Jurkat, Clone E6-1 (cell line): ENCODE data around the gene FAM83B.

ENCODE experiments used
- DNase-seq: peaks from one replicate; pipeline ENCODE4 v3.0.0-alpha.2; 2011; ENCODE audit warnings: low read depth, low spot score
- H3K4me3 ChIP-seq: 2 replicates; pipeline ENCODE4 v1.5.1; 2011; ENCODE audit warnings: mild to moderate bottlenecking, low read length, control low read depth, moderate library complexity

FAM83B gene

DNA sequence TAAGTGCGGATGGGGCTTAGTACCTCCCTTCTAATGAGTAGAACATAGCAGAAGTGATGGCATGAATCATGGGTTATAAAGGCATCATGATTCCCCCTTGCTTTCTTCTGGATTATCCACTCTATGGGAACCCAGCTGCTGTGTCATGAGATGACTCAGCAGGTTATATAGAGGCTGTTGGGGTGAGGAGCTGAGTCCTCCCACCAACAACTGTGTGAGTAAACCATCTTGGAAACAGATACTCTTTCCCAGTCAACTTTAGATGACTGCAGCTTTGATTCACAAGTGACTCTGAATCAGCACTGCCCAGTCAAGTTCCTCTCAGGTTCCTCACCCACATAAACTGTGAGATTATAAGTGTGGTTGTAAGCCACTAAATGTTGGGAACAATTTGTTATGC is 46.3 kb downstream of the FAM83B start:
- no peak overlapping the region for H3K4me3 ChIP-seq
- no peak for DNase-seq

DNA sequence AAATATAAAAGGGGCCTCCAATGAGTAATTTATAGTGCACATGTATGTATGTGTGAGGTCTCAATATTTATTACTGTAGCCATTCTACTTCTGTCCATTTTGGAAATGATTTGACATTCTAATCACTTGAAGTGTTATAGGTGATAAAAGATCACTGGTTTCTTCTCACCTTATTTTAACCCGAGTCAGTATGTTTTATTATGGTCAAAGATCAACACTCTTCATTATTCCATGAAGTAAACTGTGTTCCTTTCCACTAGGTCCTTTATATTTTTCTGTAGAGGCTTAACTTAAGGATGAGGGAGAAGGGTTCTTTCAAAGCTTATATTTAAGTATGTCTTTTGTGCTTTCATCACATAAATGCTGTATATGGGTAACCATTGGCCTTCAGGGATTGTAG is 47.2 kb downstream of the FAM83B start:
- no peak overlapping the region for H3K4me3 ChIP-seq
- DNase-seq = no peak

DNA sequence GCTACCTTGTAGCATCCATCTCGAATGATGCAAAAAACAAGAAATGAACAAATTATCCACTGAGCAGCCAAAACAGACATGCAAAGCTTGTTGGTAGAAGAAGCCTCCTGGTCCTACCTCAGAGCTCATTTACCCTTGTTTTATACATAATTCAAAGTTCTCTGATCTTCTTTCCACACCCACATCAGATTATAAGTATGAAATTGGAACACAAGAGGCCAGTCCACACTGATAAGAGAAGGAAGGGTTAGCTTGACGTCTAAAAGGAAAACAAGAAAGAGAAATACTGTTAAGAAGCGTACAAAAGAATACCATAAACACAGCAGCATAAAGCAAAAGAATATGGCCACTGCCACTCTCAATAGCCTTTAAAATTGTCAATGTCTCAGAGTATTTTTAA is 49.7 kb downstream of the FAM83B start:
- no peak for DNase-seq
- no peak overlapping the region for H3K4me3 ChIP-seq

DNA sequence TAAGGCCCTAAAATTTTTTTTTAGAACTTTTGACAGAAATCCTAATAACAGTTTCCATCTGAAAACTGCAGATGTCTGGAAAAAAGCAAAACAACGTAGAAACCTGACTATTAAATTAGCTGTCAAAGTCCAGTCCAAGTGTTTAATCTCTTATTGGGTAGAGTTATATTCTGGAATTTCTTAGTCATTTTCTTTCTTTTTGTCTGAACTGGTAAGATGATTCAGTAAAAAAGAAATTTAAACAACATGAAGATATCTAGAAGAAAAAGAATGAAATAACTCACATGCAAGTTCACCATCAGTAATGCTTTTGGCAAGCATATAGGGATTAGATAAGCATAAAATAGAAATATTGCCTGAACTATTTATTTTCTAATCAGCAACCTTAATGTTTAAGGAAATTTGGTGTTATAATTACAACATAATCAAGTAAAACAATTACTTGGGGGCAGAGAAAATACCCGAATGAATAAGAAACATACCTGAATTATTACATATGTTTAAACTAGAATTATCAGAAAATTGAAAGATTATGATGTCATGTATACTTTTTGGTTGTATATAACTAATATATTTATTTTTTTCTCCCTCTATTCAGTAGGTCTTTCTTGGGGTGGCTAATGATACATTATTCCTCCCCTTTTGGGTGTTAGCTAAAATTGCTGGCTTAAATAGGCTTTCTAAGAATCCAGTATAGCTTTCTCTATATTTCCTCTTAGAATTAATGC is 51.1 kb downstream of the FAM83B start:
- DNase-seq = no peak
- no peak overlapping the region for H3K4me3 ChIP-seq

DNA sequence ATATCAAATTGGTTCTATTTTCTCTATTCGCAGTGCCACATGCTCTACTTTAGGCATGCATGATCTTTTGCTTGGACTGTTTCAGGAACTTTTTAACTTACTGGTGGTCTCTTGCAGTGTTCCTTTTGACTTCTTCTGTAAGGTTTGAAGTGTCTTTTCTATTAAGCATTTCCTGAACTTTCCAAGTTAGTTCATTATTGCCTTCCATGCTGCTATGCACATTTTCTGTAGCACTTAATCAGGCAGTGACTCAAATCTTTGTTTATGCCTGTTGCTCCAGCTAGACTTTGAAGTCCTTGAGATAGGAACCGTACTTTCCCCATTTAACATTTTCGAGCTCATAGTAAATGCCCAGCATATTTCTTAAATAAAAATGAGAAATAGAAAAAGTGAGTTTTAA is 52.2 kb downstream of the FAM83B start:
- DNase-seq = no peak
- no peak overlapping the region for H3K4me3 ChIP-seq

DNA sequence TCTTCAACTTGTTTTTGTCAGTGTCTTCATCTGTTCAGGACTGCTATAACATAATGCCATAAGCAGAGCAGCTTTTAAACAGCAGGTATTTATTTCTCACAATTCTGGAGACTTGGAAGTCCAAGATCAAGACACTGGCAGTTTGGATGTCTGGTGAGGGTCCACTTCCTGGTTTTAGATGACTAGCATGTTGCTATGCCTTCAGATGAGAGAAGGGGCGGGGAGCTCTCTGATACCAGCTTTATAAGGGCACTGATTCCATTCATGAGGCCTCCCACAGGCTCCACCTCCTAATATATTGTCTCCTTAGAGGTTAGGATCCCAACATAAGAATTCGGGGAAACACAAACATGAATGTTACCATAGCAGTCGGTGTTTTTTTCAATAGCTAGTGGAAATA is 52.9 kb downstream of the FAM83B start:
- H3K4me3 ChIP-seq = no peak overlapping the region

DNA sequence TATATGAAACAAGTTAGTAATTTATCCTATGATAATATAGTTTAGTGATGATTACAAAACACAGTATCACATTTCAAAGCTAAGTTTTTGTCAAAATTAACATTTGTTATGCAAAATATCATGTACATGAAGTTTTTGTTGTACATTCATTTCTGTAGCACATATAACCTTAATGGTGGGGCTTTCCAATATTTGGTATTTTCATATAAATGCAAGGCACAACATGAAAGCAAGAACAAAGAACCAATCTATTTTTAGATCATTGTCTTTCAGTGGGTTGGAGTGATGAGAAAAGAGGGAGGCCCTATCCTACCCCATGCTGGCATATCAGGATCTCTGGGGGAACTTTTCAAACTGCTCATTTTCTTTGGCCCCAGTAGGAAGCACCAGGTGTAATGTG is 53.4 kb downstream of the FAM83B start:
- no peak overlapping the region for H3K4me3 ChIP-seq
- no peak for DNase-seq

More for the DNA sequence above, 52.9 kb downstream of the FAM83B start:
- DNase-seq = no peak

DNA sequence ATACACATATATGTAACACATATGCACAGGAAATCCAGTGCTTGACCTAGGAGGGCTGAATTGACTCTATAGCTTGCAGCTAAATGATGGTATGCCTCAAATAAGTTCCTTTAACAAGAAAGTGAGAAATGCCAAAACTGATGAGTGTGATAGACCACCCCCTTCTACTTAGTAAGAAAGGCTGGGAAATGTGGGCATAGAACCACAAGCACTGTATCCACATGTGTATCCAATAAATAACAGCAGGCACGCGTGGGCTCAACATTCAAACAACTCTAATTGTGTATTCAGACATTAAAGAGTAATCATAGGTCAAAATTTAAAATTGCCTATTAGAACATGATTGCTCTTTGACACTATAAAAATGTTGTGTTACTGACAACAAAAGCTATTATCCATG is 54.1 kb downstream of the FAM83B start:
- DNase-seq = no peak
- no peak overlapping the region for H3K4me3 ChIP-seq

DNA sequence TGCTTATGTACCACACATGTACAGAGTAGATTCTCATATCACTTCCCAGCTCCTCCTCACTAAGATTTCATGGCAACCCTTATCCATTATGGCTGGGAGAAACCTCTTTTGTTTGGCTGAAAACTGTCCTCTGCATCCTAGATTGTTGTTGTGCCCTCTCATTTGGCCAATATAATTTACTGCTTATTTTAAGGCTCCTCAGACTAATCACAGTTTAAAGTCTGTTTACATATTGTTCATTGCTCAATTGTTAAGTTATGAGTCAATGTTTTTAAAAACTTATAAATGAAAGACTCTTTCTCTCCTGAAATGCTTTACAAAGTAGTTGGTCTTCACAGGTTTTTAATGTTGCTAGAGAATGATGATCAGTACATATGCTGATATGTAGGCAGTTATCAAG is 57.3 kb downstream of the FAM83B start:
- no peak for DNase-seq
- no peak overlapping the region for H3K4me3 ChIP-seq

DNA sequence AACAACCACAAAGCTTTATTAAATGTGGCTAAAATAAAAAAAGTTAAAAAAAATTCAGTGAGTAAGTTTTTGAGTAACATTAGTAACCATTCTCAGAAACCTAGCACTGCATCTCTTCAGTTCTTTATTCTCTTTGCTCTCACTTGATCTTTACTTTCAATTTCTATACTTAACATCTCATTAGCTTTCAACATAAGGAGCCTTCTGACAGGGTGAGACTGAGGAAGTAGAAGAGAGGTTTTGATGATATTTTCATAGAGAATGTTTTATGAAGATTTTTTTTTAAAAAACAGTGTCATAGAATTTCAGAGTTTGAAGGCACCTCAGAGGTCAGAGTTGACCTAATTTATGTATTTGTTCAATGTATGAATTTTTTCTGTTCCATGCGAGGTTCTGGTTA is 60.8 kb downstream of the FAM83B start:
- DNase-seq = no peak
- H3K4me3 ChIP-seq = no peak overlapping the region

DNA sequence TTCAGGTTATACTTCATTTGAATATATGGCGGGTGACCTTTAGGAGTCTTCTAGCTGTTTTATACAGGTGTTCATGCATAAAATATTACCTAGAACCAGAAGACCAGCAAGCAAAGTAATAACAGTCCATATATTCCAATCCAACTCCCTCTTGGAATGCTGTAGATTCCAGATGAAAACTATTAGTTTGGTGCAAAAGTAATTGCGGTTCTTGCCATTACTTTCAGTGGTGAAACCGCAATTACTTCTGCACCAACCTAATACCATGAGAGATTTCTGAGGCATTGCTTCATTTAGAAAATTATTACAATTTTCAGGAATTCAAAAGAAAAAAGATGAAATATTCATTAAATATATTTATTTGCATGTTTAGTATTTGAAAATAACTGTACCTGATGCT is 62.6 kb downstream of the FAM83B start:
- no peak for DNase-seq
- no peak overlapping the region for H3K4me3 ChIP-seq

DNA sequence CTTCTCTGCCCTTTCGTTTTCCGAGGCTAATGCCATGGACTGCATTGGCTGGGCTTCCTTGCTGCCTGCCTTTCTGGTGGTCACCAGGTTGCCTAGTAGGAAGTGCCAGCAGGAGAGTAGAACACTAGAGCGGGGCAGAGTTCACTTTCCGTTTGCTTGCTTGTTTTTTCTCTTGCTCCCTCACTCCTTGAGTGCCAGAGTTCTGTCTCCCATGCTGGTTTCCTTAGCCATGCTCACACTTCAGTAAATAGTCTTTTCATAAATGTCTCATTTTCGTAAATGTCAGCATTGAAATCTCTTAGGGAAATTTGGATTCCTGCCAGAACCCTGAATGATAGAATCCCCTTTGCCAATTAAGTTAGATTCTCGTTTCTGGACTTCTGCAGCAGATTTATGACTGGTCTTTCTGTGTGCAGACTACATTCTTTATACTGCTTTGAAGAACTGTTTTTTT is 63.9 kb downstream of the FAM83B start:
- H3K4me3 ChIP-seq = no peak overlapping the region
- no peak for DNase-seq

DNA sequence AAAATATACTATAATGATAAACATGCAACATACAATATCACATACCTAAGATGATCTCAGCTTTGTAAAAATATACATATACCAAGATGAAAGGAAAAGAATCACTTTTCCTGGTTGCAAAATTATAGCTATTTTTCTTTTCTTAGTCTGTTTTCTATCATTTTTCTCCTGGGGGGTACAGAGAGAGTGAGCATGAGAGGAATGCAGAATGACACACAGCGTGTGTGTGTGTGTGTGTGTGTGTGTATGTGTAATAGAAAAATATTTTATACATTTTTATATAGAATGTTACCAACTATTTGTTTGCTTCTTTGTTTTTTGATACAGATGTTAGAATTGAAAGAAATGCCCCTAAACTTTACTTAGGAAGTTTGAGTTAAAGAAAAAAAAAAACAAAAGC is 64.3 kb downstream of the FAM83B start:
- DNase-seq = no peak
- no peak overlapping the region for H3K4me3 ChIP-seq

DNA sequence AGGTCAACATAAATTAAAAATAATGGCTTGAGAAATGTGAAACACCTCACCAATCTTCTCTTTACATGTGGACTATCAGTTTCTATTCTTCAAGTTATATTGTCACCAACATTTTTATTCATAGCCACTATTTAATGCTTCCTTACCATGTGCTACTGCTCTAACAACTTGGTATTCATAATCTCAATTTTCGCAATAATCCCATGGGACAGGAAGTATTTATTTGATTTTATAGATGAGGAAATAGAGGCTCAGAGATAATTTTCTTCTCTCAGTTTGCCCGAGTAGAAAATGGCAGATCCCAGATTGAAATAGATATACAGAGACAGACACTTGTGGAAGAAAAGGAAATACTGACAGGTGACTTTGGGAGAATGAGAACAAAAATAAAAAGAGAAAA is 66.6 kb downstream of the FAM83B start:
- DNase-seq = no peak
- H3K4me3 ChIP-seq = no peak overlapping the region

DNA sequence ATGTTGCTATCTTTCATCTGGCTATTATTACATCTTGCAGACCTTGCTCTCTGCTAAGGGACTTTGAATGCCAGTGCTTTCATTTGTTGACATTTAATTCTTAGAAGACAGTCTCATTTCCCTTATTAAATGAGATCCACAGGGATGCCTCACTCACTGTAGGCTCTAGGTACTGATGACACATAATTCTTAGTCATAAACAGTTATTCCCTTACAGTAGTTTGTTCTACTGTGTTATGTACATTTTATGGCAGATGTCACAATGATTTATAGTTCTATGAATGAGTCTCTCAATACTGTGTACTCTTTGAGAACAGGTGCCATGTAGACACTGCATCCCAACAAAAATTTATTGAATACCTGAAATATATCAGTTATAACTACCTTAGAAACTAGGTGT is 70.3 kb downstream of the FAM83B start:
- DNase-seq = no peak
- H3K4me3 ChIP-seq = no peak overlapping the region

DNA sequence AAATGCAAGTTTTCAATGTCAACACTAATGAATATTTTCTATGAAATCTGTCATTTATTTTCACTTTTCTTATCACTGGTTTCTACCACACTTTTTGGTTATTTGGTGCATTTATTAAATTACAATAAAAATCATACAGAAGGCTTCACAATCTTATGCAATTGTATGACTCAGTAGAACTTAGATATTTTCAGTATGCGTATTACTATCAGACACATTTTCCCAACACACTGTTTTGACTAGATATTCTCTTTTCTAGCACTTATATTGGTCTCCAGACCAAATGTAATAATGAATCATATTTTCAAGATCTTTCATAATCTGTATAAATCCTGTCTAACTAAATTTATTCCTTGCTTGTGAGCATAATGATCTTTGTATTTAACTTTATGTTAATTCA is 74.1 kb downstream of the FAM83B start:
- DNase-seq = no peak
- no peak overlapping the region for H3K4me3 ChIP-seq

DNA sequence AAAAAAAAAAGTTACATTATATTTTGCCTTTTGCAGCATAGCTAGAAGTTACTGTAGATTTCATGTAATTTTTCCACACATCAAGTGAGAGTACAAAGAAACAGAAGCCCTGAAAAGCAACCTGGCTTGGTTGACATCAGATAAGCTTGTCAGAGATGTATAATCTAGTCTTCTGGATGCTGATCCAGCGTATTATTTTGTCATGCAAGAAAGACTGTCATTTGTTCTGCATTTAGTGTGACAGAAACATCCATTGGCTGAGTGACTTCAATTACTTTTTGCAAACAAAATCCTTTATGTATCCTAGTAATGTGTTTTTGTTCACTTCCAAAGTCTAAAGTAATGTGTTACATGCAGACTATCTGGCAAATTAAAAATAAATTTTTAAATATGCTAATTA is 75.3 kb downstream of the FAM83B start:
- no peak for DNase-seq
- H3K4me3 ChIP-seq = no peak overlapping the region

DNA sequence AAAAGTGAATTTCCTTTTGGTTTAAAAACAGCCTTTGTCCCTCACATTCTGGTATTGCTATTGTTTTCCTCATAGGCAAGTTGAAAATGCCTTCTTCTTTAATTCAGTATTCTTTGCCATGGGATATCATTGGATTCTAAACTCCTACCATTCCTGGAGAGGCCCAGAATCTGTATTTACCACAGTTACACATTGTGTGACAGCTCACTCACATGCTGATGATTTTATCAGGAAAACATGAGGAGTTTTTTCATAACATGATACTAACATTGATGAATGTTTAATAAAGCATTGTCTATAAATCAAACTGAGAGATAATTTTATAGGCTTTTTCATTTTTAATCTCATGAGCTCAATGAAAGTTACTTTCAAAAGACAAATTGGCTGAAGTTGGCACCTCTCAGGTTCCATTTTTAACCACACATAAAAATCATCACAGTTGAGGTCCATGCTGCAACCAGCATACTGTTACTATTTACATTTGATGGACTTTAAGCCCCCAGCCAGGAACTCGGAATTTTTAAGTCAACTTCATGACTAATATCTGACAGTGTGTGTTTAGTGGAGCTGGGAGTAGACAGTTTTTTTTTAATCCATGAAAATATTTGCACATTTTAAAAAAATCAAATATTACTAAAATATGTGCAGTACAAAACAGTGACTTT is 82.8 kb downstream of the FAM83B start:
- no peak for DNase-seq
- no peak overlapping the region for H3K4me3 ChIP-seq

DNA sequence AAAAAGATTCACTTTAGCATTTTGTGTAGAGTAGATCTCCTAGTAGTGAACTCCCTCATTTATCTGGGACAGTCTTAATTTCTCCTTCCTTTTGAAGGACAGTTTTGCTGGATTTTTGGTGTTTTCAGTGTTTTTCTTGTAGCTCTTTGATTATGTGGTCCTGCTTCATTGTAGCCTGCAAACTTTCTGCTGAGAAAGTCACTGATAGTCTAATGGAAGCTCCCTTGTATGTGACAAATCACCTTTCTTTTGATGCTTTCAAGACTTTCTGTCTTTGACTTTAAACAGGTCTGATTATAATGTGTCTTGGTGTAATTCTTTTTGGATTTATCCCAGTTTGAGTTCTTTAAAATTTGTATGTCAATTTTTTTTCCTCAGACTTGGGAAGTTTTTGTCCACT is 86.1 kb downstream of the FAM83B start:
- no peak for DNase-seq
- H3K4me3 ChIP-seq = no peak overlapping the region

DNA sequence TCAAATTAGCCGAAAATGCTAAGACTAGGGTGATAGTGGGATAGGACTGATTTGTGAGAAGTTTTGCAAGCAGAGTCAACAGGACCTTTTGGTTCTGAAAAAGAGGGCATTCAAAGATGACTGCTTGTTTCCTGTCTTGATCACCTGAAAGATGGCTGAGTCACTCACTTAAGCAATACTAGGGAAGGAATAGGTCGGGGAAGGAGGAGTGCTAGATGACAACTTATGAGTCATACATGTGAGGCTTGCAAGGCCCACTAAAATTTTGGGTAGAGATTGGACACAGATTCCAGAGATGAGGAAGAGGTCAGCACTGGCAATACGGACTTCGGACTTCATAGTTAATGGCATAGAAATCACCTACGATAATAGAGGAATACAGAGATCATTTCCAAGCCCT is 89.2 kb downstream of the FAM83B start:
- DNase-seq = no peak
- no peak overlapping the region for H3K4me3 ChIP-seq

DNA sequence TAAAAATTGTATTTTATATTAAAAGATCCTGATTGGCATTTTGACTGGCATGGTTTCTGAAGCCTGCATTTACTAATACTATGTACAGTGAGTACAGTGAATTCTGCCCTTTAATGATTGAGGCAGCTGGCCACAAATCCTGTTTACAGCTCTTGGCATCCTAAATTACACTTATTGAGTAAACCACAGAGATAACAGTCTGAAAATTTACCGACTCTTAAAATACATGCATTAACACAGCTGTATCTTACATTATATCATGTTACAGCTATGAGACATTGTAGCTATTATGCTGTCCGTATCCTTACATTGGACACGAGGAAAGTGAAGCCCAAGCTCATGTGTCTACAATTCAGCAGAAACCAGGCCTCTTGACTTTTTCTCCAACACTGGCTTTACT is 90.8 kb downstream of the FAM83B start:
- no peak overlapping the region for H3K4me3 ChIP-seq
- no peak for DNase-seq
